Jurkat, Clone E6-1 (cell line): ENCODE measurements around the gene FAM110C. TPM values are rescaled to one million over a fixed set of nuclear protein-coding genes. Genes with fewer than 3 reads are reported as not detected.
"Not testable (repeated sequence)": the region's sequence is repeated elsewhere in the genome, so short reads cannot be mapped to it uniquely, and the experiment has no call there.

Experiments
- DNase-seq: peaks from one replicate; pipeline ENCODE4 v3.0.0-alpha.2; 2011; ENCODE audit warnings: low read depth, low spot score
- H3K4me3 ChIP-seq: 2 replicates; pipeline ENCODE4 v1.5.1; 2011; ENCODE audit warnings: mild to moderate bottlenecking, low read length, control low read depth, moderate library complexity
- polyA plus RNA-seq: library from polyadenylated mRNA; unstranded; fragments of >200 nt; gene quantifications from one replicate; pipeline ENCODE4 v1.2.1, GENCODE V29; 2012; ENCODE audit warnings: missing spikeins; ENCODE audit not compliant: insufficient read length, insufficient read depth

Gene FAM110C, protein sequence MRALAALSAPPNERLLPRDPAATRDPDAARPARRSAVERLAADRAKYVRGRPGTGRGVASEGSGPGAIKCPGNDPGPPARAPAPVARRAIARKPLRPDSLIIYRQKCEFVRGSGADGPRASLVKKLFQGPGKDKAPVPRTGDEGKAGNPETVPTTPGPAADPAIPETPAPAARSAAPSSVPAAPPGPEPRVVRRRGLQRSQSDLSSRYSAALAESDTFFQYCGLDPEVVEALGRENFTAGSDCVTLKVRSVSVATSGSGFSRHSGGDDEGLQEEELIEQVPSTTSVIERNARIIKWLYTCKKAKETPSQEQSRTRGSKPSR
- 23.6 TPM for polyA plus RNA-seq

DNA sequence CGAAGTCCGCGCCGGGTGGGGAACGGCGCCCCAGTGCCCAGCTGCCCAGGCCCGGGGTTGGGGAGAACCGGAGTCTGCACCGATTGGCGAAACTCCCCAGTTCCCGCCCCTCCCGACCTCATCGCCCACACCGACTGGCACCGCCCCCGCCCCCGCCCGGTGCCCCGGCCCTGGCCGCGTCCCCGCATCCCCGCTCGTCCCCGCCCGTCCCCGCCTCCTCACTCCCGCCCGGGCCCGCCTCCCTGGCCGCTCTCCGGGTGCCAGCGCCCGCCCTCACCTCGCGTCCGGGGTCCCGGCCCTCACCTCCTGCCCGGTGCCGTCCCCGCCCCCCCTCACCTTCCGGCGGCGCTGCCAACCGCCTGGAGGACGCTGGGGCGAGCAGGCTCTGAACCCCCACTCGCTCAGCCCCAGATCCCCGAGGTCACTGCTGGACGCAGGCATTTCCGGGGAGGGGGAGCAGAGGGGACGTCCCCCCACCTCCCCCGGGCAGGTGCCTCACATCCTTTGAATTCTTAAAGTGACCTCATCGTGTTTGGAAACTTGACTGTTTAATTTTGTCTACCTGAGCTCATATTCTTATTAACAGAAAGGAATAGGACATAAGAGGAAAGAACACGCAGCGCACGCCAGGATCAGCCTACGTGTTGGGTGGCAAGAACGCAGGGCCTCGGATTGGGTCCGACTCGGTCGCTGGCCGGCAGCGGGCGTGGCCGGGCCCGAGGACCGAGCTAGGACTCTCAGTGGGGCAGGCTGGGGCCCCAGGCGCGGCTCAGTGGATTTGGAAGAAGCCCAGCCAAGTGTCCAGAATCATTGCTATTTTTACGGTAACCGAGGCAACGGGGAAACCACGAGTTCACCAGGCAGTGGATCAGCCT, at the start of gene FAM110C:
Gene FAM110C (minus strand): TSS at position 35 of the 875 bp plus-strand sequence. CDS start 120 bp downstream, outside the sequence.
- H3K4me3 ChIP-seq = peak within 1 kb of the TSS; percentile 74

DNA sequence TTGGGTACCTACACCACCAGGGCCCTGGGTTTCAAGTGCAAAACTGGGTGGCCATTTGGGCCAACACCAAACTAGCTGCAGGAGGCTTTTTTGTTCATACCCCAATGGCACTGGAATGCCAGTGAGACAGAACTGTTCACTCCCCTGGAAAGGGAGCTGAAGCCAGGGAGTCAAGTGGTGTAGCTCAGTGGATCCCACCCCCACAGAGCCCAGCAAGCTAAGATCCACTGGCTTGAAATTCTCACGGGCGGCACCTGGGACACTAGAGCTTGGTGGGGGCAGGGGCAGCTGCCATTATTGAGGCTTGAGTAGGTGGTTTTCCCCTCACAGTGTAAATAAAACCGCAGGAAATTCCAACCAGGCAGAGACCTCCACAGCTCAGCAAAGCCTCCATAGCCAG, 46.0 kb upstream of the FAM110C start:
- H3K4me3 ChIP-seq = no peak overlapping the region
- no peak for DNase-seq

More for the DNA sequence above, at the start of gene FAM110C:
- DNase-seq = no peak

DNA sequence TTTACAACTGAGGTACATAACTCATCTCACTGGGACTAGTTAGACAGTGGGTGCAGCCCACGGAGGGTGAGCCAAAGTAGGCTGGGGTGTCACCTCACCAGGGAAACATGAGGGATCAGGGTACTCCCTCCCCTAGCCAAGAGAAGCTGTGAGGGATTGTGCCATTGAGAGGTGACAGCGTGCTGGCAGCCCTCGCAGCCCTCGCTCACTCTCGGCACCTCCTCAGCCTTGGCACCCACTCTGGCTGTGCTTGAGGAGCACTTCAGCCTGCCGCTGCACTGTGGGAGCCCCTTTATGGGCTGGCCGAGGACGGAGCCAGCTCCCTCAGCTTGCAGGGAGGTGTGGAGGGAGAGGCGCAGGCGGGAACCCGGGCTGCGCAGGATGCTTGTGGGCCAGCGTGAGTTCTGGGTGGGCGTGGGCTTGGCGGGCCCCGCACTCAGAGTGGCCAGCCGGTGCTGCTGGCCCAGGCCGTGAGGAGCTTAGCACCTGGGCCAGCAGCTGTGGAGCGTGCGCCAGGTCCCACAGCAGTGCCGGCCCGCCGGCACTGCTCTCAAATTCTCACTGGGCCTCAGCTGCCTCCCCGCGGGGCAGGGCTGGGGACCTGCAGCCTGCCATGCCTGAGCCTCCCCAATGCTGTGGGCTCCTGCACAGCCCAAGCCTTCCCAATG, 44.5 kb upstream of the FAM110C start:
- no peak for DNase-seq
- H3K4me3 ChIP-seq = no peak overlapping the region

DNA sequence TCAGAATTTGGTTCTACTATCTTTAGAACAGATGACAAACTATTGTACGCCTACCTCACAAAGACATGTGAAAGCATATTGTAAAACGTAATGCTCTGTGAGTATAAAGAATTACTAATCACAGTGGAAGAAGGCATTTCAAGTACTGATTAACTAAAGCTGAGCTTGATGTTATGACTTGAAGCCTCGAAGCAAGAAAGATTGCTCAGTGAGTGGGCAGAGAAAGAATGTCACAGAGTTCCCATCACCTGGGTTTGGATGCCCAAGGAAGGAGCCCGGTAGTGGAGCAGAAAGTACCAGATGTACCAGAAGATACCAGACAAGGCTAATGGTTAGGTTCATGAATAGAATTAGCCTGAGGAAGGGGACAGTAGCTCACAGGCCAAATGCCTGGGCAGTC, 39.5 kb upstream of the FAM110C start:
- no peak overlapping the region for H3K4me3 ChIP-seq
- no peak for DNase-seq

DNA sequence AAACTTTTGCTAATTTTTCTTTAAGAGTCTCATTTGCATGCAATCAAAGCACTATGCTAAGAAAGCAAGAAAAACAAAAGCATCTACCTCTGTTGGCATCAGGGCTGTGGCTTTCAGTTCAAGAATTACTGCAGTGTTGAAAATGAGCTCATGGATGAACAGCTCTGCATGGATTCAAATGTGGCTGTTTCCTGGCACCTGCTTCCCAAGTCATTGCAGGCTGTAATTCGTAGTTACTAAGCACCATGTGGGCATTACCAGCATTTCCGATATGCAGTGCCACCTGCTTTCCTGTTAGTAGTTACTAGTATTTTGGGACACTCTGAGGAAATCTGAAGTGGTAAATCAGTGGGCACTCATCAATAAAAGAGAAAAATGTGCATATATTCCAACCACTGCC, 37.8 kb upstream of the FAM110C start:
- H3K4me3 ChIP-seq = no peak overlapping the region
- DNase-seq = no peak

DNA sequence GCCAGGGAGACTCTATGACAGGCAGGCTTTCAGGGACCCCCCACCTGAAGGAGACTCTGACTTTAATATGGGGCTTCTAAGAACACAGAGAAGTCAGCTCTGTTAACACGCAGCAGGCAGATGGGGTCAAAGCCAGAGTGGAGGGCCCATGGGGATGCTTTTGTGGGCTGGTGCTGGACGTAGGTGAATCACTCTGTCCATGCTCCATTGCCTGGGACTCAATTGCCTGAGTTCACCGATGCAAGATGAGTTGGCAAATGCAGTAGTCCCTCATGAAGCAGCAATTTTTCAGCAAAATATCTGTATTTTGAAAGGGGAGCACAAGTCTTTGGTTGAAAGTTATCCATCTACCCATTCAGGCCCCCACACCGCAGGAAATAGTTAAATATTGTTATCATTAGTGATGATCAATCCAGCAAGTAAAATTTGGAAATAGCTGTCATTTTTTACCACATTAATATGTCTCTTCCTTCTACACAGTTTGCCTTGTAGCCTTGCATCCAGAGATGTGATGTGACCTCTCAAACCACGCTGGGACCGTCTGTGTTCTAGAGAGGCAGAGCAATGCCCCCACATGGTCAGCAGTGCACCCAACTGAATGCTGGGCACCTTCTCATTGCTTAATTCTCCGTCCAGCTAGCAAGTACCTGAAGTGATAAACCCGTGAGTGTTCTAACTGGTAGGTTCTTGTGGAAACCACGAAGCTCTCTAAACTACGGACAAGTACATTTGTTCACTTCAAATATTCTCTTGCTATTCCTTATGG, 34.8 kb upstream of the FAM110C start:
- no peak overlapping the region for H3K4me3 ChIP-seq
- DNase-seq = no peak

DNA sequence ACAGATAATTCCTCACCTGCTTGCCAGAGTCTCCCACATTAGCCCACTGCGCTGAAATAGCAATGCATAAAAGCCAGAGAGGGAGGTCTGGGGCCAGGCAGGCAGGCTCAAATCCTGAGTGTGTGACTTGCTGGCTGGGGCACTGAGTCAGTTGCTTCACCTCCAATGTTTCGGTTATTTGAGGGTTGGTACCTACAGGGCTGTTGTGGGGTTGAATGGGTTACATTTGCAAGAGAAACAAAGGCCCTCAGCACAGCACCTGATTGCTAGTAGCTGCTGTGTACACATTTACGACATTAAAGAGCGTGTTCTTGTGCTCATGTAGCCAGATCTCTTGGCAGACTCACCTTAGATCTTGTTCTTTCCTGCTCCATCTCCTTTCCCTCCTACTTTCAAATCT, 34.1 kb upstream of the FAM110C start:
- DNase-seq = no peak
- no peak overlapping the region for H3K4me3 ChIP-seq

DNA sequence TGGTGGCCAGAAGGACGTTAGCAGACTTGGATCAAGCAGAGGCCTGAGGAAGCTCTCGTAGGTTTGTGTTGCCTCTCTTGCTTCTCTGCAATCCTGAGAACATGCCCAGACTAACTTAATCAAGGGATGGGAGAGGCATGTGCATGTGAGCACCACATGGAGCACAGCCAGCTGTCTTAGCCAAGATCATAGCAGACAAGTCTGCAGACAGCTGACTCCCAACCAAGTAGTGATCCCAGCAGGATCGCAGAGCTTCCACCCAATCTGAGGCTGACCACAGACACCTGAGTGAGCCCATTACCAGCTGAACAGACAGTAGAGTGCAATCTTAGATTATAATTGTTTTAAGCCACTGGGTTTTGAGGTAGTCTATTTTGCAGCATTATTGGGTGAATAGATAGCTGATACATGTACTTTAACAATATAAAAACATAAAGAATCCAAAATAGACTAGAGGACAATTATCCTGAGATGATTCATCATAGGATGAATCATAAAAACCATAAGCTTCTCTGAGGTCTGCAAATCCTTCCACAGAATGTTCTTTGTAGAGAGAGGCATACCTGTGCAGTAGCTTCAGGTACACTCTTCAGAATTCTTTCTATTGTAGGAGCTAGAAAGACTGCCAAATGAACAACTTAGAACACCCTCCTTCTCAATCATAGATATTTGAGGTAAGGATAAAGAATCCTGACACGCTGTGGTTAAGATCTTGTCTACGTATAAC, 25.2 kb upstream of the FAM110C start:
- no peak overlapping the region for H3K4me3 ChIP-seq
- DNase-seq = no peak

DNA sequence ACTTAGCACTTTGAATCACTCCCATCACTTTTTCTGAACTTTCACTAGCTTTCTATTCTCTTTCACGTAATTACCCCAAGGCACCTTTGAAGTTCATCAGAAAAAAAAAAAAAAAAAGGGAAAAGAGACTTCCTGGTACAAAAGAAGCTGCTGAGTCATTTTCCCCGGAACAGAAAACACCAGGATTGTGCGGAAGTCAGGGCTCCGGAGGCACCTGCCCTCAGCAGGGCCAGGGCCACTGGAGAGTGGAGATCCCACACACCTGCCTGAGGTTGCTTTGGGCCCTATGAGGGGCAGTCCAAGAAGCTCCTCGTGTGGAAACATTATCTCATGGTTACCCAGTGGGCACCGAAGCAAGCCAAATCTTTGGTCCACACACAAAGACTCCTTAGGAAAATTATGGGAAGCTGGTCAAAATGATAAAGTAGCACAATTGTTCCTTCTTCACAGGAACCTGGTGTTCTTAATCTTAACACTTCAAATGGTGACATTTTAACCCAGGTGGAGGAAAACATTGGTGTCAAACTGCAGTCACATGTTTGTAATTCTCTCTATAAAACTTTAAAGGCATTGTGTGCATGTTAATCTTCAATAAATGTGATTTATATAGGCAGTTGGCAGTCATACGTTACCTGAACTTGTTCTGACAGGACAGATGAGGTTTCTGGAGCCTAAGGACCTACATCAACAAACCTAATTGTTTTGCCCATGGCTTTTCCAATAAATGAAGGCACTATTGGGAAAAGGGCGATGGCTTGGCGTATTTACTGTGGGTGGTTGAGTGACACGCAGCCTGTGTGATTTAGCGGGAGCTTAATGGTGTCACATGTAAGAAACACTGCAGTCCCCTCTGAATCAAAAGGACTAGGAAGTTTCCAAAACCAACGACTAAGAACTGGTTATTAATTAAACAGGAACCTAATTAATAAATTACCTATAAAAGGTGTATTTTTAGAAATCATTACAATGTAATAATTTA, 23.4 kb upstream of the FAM110C start:
- no peak for DNase-seq
- H3K4me3 ChIP-seq = no peak overlapping the region

DNA sequence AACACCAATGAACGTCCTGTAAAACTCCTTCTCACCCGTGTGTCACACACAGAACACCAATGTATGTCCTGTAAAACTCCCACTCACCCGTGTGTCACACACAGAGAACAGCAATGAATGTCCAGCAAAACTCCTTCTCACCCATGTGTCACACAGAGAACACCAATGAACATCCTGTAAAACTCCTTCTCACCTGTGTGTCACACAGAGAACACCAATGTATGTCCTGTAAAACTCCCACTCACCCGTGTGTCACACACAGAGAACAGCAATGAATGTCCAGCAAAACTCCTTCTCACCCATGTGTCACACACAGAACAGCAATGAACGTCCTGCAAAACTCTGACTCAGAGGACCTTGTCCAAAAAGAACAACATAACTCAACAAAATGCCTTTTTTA, 22.3 kb upstream of the FAM110C start:
- DNase-seq, H3K4me3 ChIP-seq: not testable (repeated sequence)

DNA sequence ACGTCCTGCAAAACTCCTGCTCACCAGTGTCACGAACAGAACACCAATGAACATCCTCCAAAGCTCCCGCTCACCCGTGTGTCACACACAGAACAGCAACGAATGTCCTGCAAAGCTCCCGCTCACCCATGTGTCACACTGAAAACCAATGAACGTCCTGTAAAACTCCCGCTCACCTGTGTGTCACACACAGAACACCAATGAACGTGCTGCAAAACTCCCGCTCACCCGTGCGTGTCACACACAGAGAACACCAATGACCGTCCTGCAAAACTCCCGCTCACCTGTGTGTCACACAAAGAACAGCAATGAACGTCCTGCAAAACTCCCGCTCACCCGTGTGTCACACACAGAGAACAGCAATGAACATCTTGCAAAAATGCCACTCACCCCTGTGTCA, 20.5 kb upstream of the FAM110C start:
- DNase-seq = no peak
- H3K4me3 ChIP-seq = no peak overlapping the region

DNA sequence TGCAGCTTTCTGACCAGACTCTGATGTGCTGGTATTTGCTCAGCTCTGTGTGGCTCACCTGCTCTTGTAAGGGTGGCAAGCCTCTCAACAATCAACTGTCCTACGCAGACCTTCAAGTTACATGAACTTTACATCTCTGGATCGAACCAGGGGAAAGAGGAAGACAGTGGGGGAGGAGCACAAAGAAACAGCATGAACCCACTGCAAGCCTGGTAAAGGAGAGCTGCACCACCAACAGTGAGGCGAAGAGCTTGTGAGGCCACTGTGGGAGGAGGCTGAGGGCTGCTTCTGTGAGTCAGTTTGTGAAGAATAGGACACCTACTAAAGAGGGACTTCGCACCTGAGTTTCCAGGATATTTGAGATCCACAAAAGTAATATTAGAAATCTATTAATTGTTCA, 18.8 kb upstream of the FAM110C start:
- H3K4me3 ChIP-seq = no peak overlapping the region
- DNase-seq = no peak

DNA sequence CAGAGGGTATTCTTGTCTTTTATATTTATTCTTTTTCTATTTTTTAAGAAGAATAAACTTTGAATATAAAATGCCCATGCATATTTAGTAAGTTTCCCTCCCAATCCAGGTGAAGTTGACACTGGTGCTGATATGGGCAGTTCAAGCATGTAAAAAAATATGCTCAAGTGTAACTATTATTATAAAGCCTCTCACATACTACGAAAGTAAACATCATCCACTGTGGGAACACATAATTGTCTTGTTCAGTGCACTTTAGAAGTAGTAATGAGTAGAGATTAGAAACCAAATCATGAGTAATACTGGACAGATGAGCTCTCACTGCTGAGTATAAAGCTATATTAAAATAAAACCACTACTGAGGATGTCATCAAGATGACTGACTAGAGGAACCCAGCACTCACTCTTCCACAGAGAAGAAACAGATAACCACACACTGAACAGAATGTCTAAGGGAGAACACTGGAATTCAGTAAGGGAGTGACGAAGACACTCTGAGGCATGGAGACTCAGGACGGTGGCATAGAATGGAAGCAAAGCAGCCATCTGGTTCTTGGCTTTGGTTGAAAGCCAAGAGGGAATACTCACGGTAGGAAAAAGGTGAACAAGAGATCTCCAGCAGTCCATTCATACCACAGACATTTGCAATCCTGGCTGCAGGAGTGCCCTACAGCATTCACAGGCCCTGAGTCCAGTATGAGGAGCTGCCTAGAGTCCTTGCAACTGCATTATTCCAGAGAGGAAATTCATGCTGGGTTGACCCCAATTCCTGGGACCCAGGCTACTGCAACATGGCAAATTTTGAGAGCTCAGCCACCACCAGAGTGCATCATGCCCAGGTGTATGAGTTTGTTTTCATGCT, 9.5 kb upstream of the FAM110C start:
- no peak overlapping the region for H3K4me3 ChIP-seq
- no peak for DNase-seq

DNA sequence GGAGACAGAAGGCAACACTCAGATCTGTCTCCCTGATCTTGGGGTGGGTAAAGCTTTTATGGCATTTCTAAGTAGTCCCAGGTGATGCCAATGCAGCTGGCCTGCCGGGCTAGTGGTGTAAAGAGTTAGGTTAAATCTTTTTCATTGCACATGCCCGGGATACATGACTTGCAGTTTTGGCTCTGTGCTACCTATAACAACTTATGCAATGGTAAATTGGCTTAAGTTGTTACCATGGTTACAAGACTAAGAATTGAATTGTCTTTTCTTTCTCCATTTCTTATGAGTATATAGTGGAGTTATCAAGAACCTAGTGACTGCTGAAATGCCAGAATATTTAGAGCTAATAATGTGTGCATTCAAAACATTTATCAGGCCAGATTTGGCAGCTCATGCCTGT, 5.3 kb upstream of the FAM110C start:
- no peak overlapping the region for H3K4me3 ChIP-seq
- no peak for DNase-seq

DNA sequence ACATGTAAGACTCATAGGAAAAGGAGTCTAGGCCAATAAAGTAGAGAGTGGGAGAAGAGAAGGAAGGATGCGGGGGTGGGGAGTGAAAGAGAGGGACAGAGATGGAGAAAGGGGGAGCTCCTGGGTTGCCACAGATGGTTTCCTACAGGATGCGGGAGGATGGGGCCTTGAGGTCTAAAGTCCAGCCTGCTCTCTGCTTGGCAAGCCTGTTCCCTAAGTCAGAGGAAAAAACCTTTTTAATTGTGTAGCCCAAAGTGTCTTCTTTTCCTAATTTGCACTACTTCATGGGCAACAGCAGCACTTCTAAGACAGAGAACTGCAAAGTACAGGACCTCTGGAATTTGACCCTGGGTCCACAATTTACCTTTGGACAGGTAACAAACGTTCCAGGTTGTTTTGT, 1.4 kb upstream of the FAM110C start:
- DNase-seq = no peak
- H3K4me3 ChIP-seq = peak overlapping the region; percentile 74

DNA sequence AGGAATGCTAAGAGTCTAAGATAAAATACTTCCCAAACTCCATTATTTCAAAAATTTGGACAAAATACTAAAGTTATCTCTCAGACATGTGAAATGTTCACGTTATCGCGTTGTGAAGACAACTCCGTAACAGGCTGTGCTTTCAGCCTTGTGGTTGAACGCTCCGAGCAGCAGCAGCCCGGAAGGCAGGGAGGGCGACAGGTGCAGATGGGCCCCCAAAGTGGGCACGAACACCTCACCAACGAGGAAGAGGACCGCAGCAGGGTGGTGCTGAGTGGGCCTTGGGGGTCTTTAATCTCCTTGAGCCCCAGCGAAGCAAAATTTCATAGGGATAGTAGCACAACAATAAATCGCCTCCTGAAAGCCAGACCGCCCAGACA, 1.0 kb upstream of the FAM110C start:
- H3K4me3 ChIP-seq = peak overlapping the region; percentile 74
- peak; percentile 70 for DNase-seq

DNA sequence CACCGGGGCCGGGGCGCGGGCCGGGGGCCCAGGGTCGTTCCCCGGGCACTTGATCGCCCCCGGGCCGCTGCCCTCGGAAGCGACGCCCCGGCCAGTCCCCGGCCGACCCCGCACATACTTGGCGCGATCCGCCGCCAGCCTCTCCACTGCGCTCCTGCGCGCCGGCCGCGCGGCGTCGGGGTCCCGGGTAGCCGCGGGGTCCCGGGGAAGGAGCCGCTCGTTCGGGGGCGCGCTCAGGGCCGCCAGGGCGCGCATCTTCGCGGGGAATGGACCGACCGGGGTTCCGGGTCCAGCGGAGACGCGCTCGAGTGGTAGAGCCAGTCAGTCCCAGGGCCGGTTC, 204 bp downstream of the FAM110C start:
- peak overlapping the region; percentile 74 for H3K4me3 ChIP-seq
- no peak for DNase-seq
